HG03064 (cell line): Measurements from ENCODE around the gene SAFB2.

ENCODE experiments used
- ATAC-seq: cut with Tn5 transposase; IDR thresholded peaks from one replicate; pipeline ENCODE4 v1.9.1; 2021; ENCODE audit warnings: low read depth; ENCODE audit not compliant: unreplicated experiment

SAFB2 gene

GRCh38 chr19:5622465-5623396 is at the start of gene SAFB2, which contains the start of gene SAFB:
Gene SAFB2 (minus strand): TSS chr19:5622776. CDS start chr19:5622715, 61 bp downstream.
Gene SAFB (plus strand): TSS chr19:5623083. CDS start chr19:5623206, 123 bp downstream.
- ATAC-seq, result peak; percentile 52

GRCh38 chr19:5671600-5671999 is 49.0 kb upstream of the SAFB2 start:
- ATAC-seq, result no peak

GRCh38 chr19:5669212-5669611 is 46.6 kb upstream of the SAFB2 start:
- ATAC-seq, result no peak

- ATAC-seq, result no peak
Observed at GRCh38 chr19:5667751-5668271, 45.2 kb upstream of the SAFB2 start.

GRCh38 chr19:5666921-5667610 is 44.5 kb upstream of the SAFB2 start:
- ATAC-seq, result no peak

GRCh38 chr19:5665781-5666513 is 43.4 kb upstream of the SAFB2 start:
- ATAC-seq, result no peak

- ATAC-seq, result no peak
Observed at GRCh38 chr19:5664515-5664914, 41.9 kb upstream of the SAFB2 start.

- no peak for ATAC-seq
Observed at GRCh38 chr19:5663904-5664303, 41.3 kb upstream of the SAFB2 start.

- ATAC-seq, result no peak
Observed at GRCh38 chr19:5661483-5661882, 38.9 kb upstream of the SAFB2 start.

GRCh38 chr19:5655412-5655811 is 32.8 kb upstream of the SAFB2 start:
- no peak for ATAC-seq

- no peak for ATAC-seq
Observed at GRCh38 chr19:5654931-5655330, 32.4 kb upstream of the SAFB2 start.

GRCh38 chr19:5652261-5652660 is 29.7 kb upstream of the SAFB2 start:
- no peak for ATAC-seq

GRCh38 chr19:5651361-5651760 is 28.8 kb upstream of the SAFB2 start:
- ATAC-seq, result no peak

- ATAC-seq, result no peak
Observed at GRCh38 chr19:5648464-5648863, 25.9 kb upstream of the SAFB2 start.

GRCh38 chr19:5646703-5647102 is 24.1 kb upstream of the SAFB2 start:
- no peak for ATAC-seq

- no peak for ATAC-seq
Observed at GRCh38 chr19:5645409-5645808, 22.8 kb upstream of the SAFB2 start.

- no peak for ATAC-seq
Observed at GRCh38 chr19:5644037-5644436, 21.5 kb upstream of the SAFB2 start.

GRCh38 chr19:5643060-5643459 is 20.5 kb upstream of the SAFB2 start:
- no peak for ATAC-seq

GRCh38 chr19:5642204-5642603 is 19.6 kb upstream of the SAFB2 start:
- no peak for ATAC-seq

GRCh38 chr19:5641171-5641570 is 18.6 kb upstream of the SAFB2 start:
- ATAC-seq, result no peak

GRCh38 chr19:5637971-5638370 is 15.4 kb upstream of the SAFB2 start:
- ATAC-seq, result no peak
